Hindlimb muscle (tissue), 1 donor: Measurements from ENCODE around the gene PPP1R14B. TPM values are rescaled to one million over a fixed set of nuclear protein-coding genes. Genes with fewer than 3 reads are reported as not detected.

Source experiments
- DNase-seq: peaks from one replicate; pipeline ENCODE4 v3.0.0-alpha.2; 2013
- polyA plus RNA-seq: library from polyadenylated mRNA; unstranded; fragments of 120-200 nt; gene quantifications from one replicate; pipeline ENCODE4 v1.2.1, GENCODE V29; 2013; ENCODE audit not compliant: insufficient read length

Gene PPP1R14B, protein sequence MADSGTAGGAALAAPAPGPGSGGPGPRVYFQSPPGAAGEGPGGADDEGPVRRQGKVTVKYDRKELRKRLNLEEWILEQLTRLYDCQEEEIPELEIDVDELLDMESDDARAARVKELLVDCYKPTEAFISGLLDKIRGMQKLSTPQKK
- polyA plus RNA-seq: 177 TPM

DNA sequence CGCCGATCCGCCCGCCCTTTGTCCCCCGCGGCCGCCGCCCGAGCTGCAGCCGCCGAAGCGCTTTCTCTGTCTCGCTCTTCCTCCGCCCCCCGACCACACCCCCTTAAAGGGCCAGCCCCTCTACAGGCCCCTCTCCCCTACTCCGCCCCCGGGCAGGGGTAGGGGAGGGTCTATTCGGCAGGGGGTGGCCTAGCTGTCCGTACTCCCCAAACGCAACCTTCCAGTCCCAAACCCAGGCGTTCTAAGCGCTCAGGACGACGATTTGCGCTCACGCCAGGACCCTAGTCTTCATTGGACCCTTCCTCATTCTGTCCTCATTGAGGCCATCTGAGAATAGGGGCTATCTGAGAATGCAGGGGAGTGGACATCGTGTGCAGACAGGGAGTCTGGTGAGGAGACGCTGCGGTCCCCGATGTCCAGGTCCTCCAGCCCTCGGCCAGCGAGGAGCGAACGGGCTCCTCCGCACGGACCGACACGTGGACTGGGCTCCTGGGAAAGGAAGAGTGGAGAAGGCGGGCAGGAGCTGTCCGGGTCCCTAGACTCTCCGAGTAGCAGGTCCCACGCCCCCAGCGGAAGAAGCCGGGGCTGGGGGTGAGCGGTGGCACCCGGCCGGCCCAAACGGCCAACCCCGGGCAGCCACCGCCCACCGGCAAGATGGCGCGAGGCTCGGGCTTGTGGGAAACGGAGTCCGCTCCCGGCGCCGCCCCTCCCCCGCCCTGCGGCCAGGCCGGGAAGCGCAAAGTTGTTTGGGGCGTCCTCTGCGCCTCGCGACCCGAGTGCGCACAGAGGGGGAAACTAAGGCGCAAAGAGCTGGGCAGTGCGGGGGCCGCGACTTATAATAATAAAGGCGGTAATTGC is at the start of gene PPP1R14B:
PPP1R14B (minus strand) TSS at position 73 of the 858 bp plus-strand sequence. CDS start 270 bp downstream, outside the sequence.
- peak; percentile 90 for DNase-seq

DNA sequence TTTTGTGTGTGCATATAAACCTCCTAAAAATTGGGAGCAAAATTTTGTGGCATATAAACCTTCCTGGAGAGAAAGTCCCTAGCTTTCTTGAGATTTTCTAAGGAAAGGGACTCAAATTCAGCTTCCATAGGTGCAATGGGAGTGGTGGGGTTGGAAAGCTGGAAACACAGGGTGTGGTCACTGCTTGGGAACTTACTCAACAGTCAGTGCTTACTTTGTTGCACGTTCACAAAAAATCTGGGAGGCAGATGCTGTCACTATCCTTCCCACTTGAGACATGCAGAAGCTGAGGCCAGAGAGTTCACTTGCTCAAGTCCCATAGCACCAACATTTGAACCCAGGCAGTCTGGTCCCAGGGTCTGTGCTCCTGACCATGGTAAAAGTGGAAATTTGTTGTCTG is 49.5 kb upstream of the PPP1R14B start:
- DNase-seq: no peak

DNA sequence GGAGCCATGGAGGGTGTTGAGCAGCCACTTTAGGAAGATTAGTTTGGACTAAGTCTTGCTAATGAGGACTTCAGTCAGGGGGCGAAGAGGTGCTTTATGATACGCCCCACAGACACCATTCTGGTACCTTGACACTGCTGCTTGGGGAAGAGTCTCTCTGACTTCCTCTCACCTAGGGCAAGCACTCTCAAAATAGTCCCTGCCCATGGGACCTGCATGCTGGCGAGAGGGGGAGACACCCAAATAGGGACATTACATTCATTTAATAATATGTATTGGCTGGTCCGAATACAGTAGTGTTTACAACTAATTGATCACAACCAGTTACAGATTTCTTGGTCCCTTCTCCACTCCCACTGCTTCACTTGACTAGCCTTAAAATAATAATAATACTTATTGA is 49.0 kb upstream of the PPP1R14B start:
- no peak for DNase-seq

DNA sequence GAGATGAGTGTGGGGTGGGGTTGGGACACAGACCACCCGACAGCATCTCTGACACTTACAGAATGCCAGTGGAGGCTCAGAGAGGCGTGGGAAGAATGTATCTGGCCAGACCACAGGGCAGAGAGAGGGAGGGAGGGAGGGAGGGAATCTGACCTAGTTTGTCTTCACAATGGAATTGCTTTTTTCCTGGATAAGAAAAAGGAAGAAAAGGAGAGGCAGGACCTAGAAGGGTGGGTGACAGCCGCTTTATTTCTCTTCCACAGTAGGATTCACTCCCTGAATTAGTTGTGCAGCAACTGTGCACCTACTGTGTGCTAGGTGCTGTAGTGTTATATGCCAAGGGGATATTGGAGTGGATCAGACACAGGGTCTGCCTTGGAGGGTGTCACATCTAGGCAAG is 48.0 kb upstream of the PPP1R14B start:
- DNase-seq: no peak

DNA sequence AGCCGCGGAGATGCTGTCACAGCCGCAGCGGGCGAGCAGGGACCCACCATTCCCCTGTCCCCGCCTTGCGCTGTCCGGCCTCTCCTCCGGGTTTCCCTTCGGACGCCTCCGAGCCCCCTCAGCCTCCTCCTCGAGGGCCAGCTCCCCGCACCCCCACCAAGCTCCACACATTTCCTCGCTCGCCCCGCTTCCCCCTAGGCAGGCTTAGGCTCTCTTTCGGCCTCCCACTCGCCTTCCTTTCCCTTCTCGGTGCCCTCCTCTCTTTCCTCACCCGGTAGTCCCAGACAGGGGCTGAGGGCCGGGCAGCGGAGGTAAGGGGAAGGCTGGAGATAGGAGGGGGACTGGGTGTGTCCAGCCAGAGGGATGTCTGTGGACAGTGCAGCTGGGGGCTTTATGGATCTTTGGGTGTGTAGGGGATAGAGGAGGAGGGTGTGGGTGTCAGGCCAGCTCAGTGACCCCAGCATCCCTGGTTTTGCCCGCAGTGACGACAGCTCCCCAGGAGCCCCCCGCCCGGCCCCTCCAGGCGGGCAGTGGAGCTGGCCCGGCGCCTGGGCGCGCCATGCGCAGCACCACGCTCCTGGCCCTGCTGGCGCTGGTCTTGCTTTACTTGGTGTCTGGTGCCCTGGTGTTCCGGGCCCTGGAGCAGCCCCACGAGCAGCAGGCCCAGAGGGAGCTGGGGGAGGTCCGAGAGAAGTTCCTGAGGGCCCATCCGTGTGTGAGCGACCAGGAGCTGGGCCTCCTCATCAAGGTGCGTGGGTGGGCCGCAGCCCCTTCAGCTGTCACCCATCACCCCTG is 45.9 kb upstream of the PPP1R14B start:
- no peak for DNase-seq

DNA sequence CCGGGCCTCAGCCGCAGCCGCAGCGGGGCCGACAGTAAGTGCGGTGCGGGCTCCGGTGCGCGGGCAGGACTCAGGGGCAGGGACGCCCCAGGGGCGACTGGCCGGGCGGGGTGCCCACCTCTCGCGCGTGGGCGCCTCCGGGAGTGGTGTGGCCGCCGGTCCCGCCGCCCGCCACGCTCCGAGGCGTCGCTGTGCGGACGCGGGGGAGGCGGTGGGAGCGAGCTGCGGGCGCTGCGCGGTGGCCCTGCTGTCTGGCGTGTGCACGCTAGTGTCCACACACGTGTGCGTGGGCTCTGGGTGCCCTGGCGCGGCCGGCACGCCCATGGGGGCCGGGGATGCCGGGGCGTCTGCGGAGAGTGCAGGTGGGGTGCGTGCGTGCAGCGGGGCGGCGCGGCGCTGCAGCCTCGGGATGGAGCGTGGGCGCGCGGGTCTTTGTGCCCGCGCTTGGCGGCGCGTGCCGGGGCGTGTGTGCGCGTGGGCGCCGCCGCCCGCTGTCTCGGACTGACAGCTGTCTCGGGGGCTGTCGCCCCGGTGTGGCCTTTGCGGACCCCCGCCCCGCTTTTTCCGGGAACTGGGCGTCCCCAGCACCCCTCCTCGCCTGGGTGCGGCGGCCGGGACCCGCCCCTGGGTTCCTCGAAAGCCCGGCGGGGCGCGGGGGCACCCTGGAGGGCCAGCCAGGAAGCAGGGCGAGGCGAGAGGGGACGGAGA is 45.2 kb upstream of the PPP1R14B start:
- no peak for DNase-seq

DNA sequence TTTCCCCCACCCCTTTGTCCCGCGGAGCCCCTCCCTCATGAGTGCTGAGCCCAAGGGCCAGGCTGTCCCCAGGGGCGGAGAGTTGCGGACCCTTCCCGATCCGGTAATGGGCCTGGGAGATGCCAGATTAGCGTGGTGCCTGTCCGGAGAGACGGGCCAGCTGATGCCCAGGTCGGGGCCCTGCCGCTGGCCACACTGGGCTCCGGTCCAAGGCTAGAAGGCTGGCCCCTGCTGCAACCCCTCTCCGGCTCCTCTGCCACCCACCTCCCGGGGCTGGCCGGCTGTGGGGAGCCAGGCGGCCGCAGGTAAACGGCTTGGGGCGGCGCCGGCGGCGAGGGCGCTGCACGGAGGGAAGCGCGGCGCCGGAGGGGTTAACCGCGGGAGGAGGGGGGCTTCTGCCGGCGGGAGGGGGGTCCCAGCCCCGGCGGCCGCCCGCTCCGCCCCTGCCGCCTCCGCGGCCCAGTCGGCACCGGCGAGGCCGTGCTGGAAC is 44.6 kb upstream of the PPP1R14B start, which contains the start of gene KCNK4:
KCNK4 (plus strand) TSS at position 41 of the 490 bp plus-strand sequence. CDS start 1,717 bp downstream, outside the sequence.
- no peak for DNase-seq

DNA sequence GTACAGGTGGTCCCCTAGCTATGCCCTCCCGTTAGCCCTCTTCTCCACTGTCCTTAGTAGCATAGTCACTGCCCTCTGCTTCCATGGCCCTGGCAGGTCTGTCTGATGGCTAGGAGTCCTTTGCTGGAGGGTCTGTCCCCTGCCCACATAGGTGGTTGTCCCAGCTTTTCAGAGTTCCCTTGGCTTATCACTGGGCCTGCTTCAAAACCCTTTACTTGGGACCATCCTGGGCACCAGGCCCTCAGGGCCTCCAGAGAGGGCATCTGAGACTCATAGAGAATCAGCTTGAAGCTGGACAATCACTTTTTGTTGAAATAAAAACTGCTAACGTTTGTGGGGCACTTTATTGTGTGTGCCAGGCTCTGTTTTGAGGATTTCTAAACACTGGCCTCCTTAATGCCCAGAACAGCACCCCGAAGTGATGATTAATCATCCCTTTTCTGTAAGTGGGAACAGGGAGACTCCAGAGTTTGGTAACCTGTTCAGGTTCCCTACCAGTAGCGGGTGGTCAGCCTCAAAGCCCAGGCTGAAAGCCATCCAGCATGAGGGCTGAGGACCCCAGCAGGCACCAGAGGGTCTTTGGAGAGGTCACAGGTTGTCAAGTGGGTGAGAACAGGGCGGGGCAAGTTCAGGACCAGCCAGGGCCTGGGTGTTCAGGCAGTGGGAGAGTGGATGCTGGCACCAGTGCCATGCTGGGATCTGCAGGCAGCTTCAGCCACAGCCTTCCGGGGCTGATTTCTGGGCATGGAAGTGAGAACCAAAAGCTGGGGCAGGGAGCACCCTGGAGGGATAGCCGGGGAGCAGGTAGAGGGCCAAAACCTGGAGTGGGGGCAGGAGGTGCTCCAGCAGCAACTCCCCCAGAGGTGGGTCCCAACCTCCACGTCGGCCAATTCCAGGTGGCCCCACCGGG is 43.9 kb upstream of the PPP1R14B start:
- no peak for DNase-seq

DNA sequence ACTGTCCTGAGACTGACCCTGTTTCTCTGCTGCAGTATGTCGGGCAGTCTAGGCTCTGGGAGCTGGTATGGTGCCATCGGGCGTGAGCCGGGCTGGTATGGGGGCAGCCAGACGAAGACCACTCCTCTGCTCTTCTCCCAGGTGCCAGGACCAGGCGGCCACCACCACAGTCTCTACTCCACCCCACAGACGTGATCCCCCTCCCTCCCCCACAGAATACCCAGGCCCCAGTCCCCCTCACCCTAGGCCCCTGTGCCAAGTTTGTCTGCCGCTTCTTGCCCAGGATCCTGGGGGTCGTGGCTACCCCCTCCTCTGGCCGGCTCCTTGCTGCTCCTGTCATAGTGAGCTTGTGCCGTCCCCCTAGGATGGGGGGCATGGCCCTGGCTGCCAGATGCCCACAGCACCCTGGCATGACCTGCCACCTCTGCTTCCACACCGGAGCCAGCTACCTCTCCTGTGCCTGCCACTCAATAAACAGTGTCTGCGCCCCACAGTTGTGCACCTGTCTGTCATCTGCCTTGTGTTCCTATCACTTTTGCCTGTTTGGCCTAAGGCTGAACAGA is 42.3 kb upstream of the PPP1R14B start:
- no peak for DNase-seq

DNA sequence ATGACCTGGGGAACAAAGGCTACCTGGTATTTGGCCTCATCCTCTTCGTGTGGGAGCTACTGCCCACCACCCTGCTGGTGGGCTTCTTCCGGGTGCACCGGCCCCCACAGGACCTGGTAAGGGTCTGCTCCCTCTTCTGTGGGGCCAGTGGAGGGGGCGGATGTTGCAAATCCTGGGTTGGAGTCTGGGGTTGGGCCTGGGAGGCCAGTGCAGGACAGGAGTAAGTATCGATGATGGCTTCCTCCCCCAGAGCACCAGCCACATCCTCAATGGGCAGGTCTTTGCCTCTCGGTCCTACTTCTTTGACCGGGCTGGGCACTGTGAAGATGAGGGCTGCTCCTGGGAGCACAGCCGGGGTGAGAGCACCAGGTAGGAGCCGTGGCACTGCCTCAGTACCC is 41.6 kb upstream of the PPP1R14B start:
- DNase-seq: no peak

DNA sequence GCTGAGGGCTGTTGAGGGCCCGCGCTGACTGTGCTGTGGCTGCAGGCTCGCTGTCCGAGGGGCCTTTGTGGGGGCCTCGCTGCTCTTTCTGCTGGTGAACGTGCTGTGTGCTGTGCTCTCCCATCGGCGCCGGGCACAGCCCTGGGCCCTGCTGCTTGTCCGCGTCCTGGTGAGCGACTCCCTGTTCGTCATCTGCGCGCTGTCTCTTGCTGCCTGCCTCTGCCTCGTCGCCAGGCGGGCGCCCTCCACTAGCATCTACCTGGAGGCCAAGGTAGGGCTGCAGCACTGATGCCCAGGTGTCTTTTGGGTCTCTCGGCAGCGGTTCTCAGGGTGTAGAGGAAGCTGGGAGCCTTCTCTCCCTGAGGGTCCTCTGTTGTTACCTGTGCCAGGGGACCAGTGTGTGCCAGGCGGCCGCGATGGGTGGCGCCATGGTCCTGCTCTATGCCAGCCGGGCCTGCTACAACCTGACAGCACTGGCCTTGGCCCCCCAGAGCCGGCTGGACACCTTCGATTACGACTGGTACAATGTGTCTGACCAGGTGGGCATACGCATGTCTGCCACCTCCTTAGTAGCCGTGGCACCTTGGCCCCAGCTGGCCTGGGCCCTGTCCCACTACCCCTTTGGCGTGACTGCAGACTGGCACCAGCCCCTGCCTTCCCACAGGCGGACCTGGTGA is 41.1 kb upstream of the PPP1R14B start:
- DNase-seq: no peak

DNA sequence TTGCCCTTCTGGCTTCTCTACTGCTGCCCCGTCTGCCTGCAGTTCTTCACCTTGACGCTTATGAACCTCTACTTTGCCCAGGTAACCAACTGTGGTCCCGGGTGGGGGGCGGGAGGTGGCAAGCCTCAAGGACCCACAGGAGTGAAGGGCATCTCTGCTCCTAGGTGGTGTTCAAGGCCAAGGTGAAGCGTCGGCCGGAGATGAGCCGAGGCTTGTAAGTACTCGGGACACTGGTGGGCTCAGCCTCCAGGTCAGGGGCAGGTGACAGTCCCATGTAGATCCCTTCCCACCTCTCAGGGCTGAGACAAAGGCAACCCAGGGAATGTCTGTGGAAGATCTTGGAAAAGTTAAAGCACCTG is 40.0 kb upstream of the PPP1R14B start:
- no peak for DNase-seq

DNA sequence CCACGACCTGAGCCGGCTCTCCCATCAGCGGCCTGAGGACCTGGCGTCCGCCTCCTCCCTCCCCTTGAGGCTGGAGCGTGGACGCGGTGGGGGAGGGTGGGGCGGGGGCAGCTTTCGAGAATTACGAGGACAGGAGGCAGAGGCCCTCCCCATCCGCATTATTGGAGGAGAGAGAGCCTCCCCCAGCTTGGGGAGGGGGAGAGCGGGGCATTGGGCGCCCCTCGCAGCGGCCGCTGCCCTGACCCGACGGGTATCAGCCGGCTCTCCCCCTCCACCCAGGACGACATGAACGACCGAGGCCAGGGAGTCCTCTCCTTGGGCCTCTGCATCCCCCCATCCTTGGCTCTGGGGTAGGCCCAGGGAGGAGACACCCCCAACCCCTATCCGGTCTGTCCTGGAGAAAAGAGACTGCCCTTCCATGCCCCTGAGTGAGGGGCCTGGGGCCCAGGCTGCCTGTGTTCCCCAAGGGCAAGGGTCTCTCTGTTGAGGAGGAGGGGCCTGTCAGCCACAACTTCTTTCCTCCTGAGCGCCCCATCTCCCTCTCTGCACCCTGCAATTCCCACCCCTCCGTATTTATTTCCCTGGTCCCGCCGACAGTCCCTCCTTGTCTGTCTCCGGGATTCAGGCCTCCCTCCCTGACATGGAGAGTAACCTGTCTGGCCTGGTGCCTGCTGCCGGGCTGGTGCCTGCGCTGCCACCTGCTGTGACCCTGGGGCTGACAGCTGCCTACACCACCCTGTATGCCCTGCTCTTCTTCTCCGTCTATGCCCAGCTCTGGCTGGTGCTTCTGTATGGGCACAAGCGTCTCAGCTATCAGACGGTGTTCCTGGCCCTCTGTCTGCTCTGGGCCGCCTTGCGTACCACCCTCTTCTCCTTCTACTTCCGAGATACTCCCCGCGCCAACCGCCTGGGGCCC is 39.4 kb upstream of the PPP1R14B start:
- DNase-seq: no peak

DNA sequence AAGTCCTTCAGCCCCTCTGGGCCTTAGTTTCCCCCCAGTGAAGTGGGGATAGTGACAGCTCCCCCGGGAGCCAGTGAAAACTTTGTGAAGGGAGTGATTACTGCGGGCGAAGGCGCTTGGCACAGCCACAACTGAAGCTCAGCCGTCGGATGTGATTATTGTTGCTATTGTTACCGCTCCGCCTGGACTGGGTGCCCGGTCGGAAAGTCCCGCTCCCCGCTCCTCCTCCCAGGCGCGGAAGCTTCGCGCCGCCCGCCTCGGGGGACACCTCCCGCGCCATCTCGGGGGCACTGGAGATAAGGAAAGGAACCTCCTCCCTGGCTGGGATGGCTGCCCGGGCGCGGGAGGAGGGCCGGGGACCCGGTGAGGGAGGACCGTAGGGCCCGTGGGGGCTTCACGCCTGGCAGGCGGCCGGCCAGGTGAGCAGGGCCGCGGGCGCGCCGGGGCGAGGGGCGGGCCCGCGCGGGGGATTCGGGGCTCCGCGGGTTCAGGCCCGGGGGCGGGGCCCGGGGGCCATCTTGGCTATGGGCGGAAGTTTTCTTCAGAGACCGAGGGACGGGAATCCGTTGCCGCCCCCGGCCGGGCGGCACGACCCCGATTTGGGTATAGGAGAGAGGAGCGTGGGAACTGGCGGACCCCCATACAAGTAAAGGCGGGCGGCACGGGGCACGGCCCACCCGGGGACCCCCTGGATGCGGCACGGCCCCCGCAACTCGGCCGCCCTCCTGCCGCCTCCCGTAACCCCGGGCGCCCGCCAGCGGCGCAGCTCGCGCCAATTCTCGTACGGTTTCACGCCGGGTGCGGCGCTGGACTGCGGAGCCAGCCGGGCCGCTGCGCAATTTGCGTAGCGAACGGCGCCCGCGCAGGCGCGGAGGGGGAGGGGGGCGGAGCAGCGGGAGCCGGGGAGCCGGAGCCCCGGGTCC is 38.5 kb upstream of the PPP1R14B start, which contains the start of gene GPR137:
GPR137 (plus strand) TSS at position 887 of the 923 bp plus-strand sequence. CDS start 677 bp downstream, outside the sequence.
- peak; percentile 94 for DNase-seq

DNA sequence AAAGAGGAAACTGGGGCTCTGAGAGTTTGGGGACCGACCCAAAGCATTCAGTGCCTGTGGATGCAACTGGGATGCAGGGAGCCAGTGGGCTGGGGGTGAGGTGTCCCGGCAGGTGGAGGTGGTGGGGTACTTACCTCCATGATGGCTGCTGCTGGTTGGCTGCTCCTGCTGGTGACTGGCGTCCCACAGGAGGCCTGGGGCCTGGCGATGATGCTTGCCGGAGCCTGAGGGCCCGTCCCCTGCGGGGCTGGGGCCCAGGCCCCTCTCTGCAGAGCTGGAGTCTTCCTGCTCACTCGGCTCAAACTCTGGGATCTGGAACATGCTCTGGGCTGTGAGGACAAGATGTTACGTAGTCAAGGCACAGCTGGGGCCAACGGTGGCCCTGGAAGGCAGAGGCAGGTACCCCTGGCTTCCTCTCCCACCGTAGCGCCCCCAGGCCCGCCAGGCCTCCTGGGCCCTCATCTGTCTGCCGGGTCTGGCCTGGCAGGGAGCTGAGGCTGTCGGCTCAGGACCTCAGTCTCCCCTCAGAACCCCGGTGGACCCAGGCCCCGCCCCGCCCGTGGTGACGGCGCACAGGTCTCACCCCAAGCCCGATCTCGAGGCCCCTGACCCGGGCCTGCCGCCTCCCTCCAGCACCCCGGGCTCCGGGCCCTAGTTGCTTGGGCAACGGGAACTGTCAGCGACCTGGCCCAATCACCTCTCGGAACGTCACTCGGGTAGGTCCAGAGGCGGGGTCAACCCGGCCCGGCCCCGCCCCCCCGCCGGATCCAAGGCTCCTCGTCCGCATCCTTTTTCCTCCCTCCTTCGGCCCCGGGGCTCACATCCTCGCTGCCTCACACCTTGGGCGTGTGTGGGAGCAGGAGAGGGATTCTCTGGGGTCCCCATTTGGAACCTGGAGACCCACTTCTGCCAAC is 37.6 kb upstream of the PPP1R14B start, which contains the start of gene BAD:
BAD (minus strand) TSS at position 618 of the 914 bp plus-strand sequence; CDS start at position 321, 297 bp downstream.
- peak; percentile 95 for DNase-seq

DNA sequence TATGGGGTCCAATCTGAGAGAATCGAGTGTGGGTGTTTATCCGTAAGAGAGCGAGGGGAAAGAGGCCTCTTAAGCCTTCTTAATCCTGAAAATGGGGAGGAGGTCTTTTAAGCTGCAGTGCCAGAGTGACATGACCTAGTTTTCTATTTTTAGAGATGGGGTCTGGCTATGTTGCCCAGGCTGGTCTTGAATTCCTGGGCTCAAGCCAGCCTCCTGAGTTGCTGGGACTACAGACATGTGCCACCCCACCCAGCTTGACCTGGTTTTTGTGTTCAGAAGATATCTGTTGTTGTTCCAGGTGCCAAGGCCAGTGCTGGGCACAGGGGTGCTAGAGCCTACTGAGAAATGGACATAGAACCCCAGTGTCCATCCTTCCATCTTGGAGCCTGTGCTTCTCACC is 36.3 kb upstream of the PPP1R14B start:
- no peak for DNase-seq
